Uterus (tissue), 4 donors: Measurements from ENCODE around the gene IQGAP2. TPM values are rescaled to one million over a fixed set of nuclear protein-coding genes. Genes with fewer than 3 reads are reported as not detected.
A peak's percentile ranks its signal among the peaks of the same experiment; 100 is the strongest.

Source experiments
- DNase-seq, 2 donors: peaks; one replicate each; pipeline ENCODE4 v3.0.0-alpha.2; 2019 to 2020
- H3K27ac ChIP-seq, 2 donors: fragments of 200-600 bp; sonication (generic); 1 replicate in 1 of 2; 2 replicates in 1 of 2; pipeline ENCODE4 v1.5.1; 2016 to 2018
- H3K27me3 ChIP-seq, 2 donors: fragments of 200-600 bp; sonication (generic); one replicate each; pipeline ENCODE4 v1.5.1; 2018 to 2019; ENCODE audit warnings: control low read depth in 1 of 2
- H3K36me3 ChIP-seq, 2 donors: fragments of 200-600 bp; sonication (generic); one replicate each; pipeline ENCODE4 v1.5.1; 2019; ENCODE audit warnings: control low read depth in 1 of 2
- H3K4me1 ChIP-seq, 2 donors: fragments of 200-600 bp; sonication (generic); one replicate each; pipeline ENCODE4 v1.5.1; 2018 to 2019; ENCODE audit warnings: control low read depth in 1 of 2
- H3K4me3 ChIP-seq, 2 donors: fragments of 200-600 bp; sonication (generic); 1 replicate in 1 of 2; 2 replicates in 1 of 2; pipeline ENCODE4 v1.5.1; 2018 to 2019; ENCODE audit warnings: mild to moderate bottlenecking in 1 of 2
- H3K9me3 ChIP-seq, 2 donors: fragments of 200-600 bp; sonication (generic); one replicate each; pipeline ENCODE4 v1.5.1; 2019; ENCODE audit warnings: control low read depth in 1 of 2
- POLR2A ChIP-seq, 2 donors: fragments of 450-650 bp; IDR thresholded peaks; one replicate each; pipeline ENCODE4 v1.6.1; 2016; ENCODE audit warnings: antibody characterized with exemption in 2 of 2, mild to moderate bottlenecking in 1 of 2, moderate library complexity in 1 of 2
- intact Hi-C: fragments of 100-400 bp; cut with DNase I; formaldehyde crosslinking; loops from one replicate; pipeline ENCODE4 v1.15.1; 2023; ENCODE audit warnings: low total_unique reads
- total RNA-seq, 4 donors: library from RNA; depleted of rRNA in 3 of 4; stranded (reverse); fragments of >200 nt in 3 of 4; gene quantifications; one replicate each; pipeline versions ENCODE4 v1.1.0 to v1.2.4, GENCODE V29; 2014 to 2023
- TF ChIP-seq, protein P1 (sequence below), 4 experiments: fragments of 200-600 bp in 2 of 4; fragments of 450-650 bp in 2 of 4; sonication (generic) in 2 of 4; IDR thresholded peaks; one replicate each; pipeline ENCODE4 v1.5.1; 2016 to 2019; ENCODE audit warnings: antibody characterized with exemption in 4 of 4, mild to moderate bottlenecking in 2 of 4, moderate library complexity in 1 of 4
- donor health status: DM: yes; HTN: yes; CAD: no.

IQGAP2 gene
- total RNA-seq, 4 donors from 2014 or later, result 7.1 to 49.2 (median 9.4) TPM

DNA sequence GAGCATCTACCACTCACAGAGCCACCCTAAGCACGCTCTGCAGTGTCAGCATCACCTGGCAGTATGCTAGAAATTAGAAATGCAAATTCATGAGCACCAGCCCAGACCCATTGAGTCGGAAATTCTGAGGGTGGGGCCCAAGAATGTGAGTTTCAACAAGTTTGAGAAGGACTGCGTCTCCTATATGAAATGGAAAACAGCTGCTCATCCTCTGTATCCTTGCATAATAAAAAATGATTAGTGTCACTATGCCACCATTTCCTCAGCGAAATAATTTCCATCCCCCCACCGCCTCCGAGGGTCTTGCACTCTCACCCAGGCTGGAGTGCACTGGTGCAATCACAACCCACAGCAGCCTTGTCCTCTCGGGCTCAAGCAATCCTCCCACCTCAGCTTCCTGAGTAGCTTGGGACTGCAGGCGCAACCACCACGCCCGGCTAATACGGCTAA is 1.3 kb upstream of the IQGAP2 start:
- Histone ChIP-seq H3K27ac (no peak overlapping the region), H3K36me3 (no peaks in the 10 kb centered on the region), H3K9me3 (no peaks in the 10 kb centered on the region), H3K4me3 (peak overlapping the region in 1 of 2 donors; percentile 47), H3K4me1 (no peaks in the 10 kb centered on the region), H3K27me3 (no peaks in the 10 kb centered on the region)
- no peak for TF ChIP-seq POLR2A (IDR thresholded peaks at IDR 0.05)
- TF ChIP-seq, protein P1, sequence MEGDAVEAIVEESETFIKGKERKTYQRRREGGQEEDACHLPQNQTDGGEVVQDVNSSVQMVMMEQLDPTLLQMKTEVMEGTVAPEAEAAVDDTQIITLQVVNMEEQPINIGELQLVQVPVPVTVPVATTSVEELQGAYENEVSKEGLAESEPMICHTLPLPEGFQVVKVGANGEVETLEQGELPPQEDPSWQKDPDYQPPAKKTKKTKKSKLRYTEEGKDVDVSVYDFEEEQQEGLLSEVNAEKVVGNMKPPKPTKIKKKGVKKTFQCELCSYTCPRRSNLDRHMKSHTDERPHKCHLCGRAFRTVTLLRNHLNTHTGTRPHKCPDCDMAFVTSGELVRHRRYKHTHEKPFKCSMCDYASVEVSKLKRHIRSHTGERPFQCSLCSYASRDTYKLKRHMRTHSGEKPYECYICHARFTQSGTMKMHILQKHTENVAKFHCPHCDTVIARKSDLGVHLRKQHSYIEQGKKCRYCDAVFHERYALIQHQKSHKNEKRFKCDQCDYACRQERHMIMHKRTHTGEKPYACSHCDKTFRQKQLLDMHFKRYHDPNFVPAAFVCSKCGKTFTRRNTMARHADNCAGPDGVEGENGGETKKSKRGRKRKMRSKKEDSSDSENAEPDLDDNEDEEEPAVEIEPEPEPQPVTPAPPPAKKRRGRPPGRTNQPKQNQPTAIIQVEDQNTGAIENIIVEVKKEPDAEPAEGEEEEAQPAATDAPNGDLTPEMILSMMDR (IDR thresholded peaks at IDR 0.05), result no peak
- intact Hi-C loops, result no loop called here
- DNase-seq, result no peak

DNA sequence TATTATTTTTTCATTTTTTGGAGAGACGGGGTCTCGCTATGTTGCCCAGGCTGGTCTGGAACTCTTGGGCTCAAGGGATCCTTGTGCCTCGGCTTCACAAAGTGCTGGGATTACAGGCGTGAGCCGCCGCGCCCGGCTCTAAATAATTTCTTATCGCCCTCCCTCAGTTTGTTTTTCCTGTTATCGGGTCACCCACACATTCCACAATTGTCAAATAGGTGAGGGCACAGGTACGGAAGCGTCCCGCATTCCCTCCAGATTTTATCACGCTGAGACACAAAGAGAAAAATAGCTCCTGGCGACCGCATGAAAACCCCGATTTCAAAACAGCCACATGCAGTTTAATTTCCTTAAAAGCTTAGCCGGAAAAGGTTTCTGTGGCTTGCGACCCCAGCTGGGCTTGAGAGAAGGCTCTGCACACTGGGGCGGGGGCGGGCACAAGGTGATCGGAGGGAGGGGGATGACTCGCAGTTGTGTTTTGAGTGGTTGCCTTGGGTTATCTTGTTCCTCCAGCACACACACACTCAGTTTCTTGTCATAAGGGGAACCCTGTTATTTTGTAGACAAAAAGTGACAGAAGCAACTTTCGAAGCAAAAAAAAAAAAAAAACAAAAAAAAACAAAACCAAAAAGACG is 717 bp upstream of the IQGAP2 start:
- intact Hi-C loops, result no loop called here
- TF ChIP-seq, protein P1 (IDR thresholded peaks at IDR 0.05), result no peak
- TF ChIP-seq POLR2A (IDR thresholded peaks at IDR 0.05), result no peak
- Histone ChIP-seq H3K36me3 (no peaks in the 10 kb centered on the region), H3K27ac (no peak overlapping the region), H3K4me1 (no peaks in the 10 kb centered on the region), H3K4me3 (peak overlapping the region in 1 of 2 donors; percentile 47), H3K9me3 (no peaks in the 10 kb centered on the region), H3K27me3 (no peaks in the 10 kb centered on the region)
- DNase-seq, result no peak

DNA sequence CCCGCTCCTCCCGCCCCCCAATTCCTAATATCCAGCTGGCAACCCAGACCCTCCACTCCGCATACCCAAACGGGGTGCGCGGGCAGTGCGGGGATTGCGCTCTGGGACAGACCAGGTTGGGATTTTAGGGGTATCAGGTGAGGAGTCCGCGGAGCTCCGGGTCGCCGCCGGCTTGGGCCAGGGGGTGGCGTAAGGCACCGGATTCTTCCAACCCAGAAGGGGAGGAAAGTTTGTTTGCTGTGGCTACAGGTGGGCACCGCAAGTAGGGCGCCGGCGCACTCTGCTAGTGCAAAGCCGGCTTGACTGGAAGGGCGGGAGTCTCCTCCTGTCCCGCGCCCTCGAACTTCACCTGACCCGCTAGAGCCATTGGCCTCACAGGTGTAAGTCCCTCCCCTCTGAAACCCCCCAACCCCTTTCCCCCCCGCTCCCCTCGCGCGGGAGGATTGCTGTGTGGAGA is 709 bp downstream of the IQGAP2 start:
- no peak overlapping the region for H3K27ac ChIP-seq
- no peaks in the 10 kb centered on the region for H3K9me3 ChIP-seq
- intact Hi-C loops, result no loop called here
- H3K4me1 ChIP-seq, result no peaks in the 10 kb centered on the region
- H3K36me3 ChIP-seq, result no peaks in the 10 kb centered on the region
- TF ChIP-seq, protein P1 (IDR thresholded peaks at IDR 0.05), result peak in 1 of 4 experiments; percentile 8
- no peak for TF ChIP-seq POLR2A (IDR thresholded peaks at IDR 0.05)
- peak overlapping the region; percentile 16 to 47 for H3K4me3 ChIP-seq
- H3K27me3 ChIP-seq, result no peaks in the 10 kb centered on the region
- peak in 1 of 2 donors; percentile 14 for DNase-seq

DNA sequence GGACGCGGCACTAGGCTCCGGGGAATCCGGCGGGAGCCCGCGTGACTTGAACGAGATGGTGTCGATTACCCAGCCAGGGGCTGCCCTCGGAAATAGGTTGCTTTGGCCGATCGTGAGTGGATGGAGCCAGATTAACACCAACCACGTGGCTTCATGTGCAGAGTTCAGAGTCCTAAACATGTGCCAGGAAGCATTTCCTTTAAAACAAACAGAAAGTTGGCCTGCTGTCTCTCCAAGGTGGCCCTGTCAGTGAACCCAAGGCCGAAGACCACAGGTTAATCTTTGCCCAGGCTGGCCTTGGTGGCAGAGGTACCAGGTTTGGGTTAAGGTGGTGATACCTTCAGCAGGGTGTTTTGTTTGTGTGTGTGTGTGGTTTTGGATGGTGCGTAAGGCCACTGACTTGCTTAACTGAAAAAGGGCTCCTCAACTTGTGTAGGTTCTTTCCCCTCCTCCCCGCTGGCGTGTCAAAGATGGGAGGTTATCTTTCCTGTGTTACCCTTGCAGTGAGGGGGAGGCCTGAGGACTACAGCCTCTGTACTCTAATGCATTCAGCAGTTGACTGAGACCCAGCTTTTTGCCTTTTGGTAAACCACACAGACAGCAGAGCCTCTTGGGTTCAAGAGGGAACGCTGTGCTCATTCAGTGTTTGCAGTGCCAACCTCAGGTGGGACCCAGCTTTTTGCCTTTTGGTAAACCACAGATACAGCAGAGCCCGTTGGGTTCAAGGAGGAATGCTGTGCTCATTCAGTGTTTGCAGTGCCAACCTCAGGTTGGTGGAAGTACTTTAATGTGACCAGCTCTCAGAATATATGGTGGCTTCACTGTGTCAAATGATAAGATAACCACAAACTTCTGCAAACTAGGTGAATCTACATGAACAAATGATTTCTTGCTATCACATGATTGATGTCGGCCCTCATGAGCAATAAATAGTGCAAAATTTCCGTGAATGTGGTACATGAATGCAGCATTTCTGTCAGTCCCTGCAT is 1.4 kb downstream of the IQGAP2 start:
- Histone ChIP-seq H3K4me1 (no peaks in the 10 kb centered on the region), H3K4me3 (peak overlapping the region; percentile 16 to 47), H3K36me3 (no peaks in the 10 kb centered on the region), H3K27me3 (no peaks in the 10 kb centered on the region), H3K9me3 (no peaks in the 10 kb centered on the region), H3K27ac (no peak overlapping the region)
- TF ChIP-seq POLR2A (IDR thresholded peaks at IDR 0.05), result no peak
- TF ChIP-seq, protein P1 (IDR thresholded peaks at IDR 0.05), result no peak
- DNase-seq, result no peak
- intact Hi-C loops, result no loop called here

DNA sequence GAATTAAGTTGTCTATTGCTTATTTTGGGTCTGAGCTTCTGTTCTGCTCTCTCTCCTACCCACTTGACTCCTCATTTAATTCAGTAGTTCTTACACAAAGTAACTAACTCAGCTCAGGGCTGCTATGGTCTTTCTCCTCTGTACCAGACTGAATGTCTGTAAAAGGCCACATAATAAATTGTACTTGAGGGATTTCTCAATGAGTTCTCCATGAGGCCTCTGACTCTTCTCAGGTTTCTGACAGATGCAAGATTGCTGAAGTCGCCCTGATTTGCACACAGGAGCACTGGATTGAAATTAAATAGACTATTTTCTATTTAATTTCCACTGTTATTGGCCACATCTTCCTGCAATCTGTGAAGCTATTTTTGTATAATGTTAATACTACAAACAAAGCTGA is 2.9 kb downstream of the IQGAP2 start:
- intact Hi-C loops, result no loop called here
- TF ChIP-seq POLR2A (IDR thresholded peaks at IDR 0.05), result no peak
- TF ChIP-seq, protein P1 (IDR thresholded peaks at IDR 0.05), result no peak
- H3K27ac ChIP-seq, result no peak overlapping the region
- DNase-seq, result no peak
- H3K4me3 ChIP-seq, result no peak overlapping the region
- H3K4me1 ChIP-seq, result no peaks in the 10 kb centered on the region
- no peaks in the 10 kb centered on the region for H3K9me3 ChIP-seq
- H3K36me3 ChIP-seq, result no peaks in the 10 kb centered on the region
- H3K27me3 ChIP-seq, result no peaks in the 10 kb centered on the region
